Activated B cell treated with CpG ODN at 0.5 μM for 24 hours (primary cell): Measurements from ENCODE around the gene RBM39. TPM values are rescaled to one million over a fixed set of nuclear protein-coding genes. Genes with fewer than 3 reads are reported as not detected.

ENCODE experiments used
- ATAC-seq: fragments of 200-7000 bp; cut with Tn5 transposase; one replicate; pipeline ENCODE4 v1.10.0; 2021; ENCODE audit warnings: low read depth, mild to moderate bottlenecking, moderate library complexity
- CTCF ChIA-PET: fragments of 350-600 bp; sonication (Branson Sonifier 250); formaldehyde crosslinking; loops from one replicate; lab custom pipeline; 2021; ENCODE audit warnings: antibody characterized with exemption; lab: Charles Lee
- POLR2A ChIA-PET: fragments of 350-600 bp; sonication (Branson Sonifier 250); formaldehyde crosslinking; loops from one replicate; lab custom pipeline; 2021; ENCODE audit warnings: antibody characterized with exemption; lab: Charles Lee
- DNase-seq: peaks from one replicate; pipeline ENCODE4 v3.0.0; 2022
- H3K27ac Mint-ChIP-seq: one replicate; pipeline ENCODE4 v1.8.0; 2020; ENCODE audit warnings: mixed read lengths
- H3K27me3 Mint-ChIP-seq: one replicate; pipeline ENCODE4 v1.8.0; 2021; ENCODE audit warnings: mixed read lengths
- H3K36me3 Mint-ChIP-seq: one replicate; pipeline ENCODE4 v1.8.0; 2021; ENCODE audit warnings: low read depth, mixed read lengths
- H3K4me1 Mint-ChIP-seq: one replicate; pipeline ENCODE4 v1.8.0; 2021; ENCODE audit warnings: mixed read lengths
- H3K4me3 Mint-ChIP-seq: one replicate; pipeline ENCODE4 v1.8.0; 2020; ENCODE audit warnings: mild to moderate bottlenecking, mixed read lengths
- H3K9me3 Mint-ChIP-seq: one replicate; pipeline ENCODE4 v1.8.0; 2020; ENCODE audit warnings: mixed read lengths
- intact Hi-C: fragments of 100-400 bp; cut with micrococcal nuclease; formaldehyde crosslinking; loops from one replicate; pipeline ENCODE4 v1.15.1; 2024
- total RNA-seq: library from RNA; stranded (reverse); gene quantifications from 2 replicates; pipeline ENCODE4 v1.2.3, GENCODE V29; 2022
- TF ChIP-seq, protein P1 (sequence below): fragments of 200-600 bp; IDR thresholded peaks from one replicate; pipeline ENCODE4 v1.8.0; 2022; ENCODE audit warnings: antibody characterized with exemption, mild to moderate bottlenecking

The RBM39 gene
- total RNA-seq, 1 donor from 2014 or later, result 483 TPM

- TF ChIP-seq, protein P1, sequence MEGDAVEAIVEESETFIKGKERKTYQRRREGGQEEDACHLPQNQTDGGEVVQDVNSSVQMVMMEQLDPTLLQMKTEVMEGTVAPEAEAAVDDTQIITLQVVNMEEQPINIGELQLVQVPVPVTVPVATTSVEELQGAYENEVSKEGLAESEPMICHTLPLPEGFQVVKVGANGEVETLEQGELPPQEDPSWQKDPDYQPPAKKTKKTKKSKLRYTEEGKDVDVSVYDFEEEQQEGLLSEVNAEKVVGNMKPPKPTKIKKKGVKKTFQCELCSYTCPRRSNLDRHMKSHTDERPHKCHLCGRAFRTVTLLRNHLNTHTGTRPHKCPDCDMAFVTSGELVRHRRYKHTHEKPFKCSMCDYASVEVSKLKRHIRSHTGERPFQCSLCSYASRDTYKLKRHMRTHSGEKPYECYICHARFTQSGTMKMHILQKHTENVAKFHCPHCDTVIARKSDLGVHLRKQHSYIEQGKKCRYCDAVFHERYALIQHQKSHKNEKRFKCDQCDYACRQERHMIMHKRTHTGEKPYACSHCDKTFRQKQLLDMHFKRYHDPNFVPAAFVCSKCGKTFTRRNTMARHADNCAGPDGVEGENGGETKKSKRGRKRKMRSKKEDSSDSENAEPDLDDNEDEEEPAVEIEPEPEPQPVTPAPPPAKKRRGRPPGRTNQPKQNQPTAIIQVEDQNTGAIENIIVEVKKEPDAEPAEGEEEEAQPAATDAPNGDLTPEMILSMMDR, result no peak
- POLR2A ChIA-PET, result interaction anchor here (1.2 to 5.4 kb wide), 2 partner anchors 11 to 20 kb away, joined by 3 to 44 read pairs; partner anchors contain the start of gene RBM39
- no peak for DNase-seq
- no peak overlapping the region for H3K27ac Mint-ChIP-seq
- no peaks in the 10 kb centered on the region for H3K27me3 Mint-ChIP-seq
- H3K9me3 Mint-ChIP-seq, result no peaks in the 10 kb centered on the region
- peaks cover 35% of the 10 kb centered on the region for H3K4me1 Mint-ChIP-seq
- ATAC-seq, result no peak
- no peak overlapping the region for H3K4me3 Mint-ChIP-seq
- intact Hi-C loops, result loop anchor here (1.0 kb wide), 1 partner anchor 8 kb away; no protein-coding TSS in a partner anchor
- CTCF ChIA-PET, result interaction anchor here (1.0 to 1.3 kb wide), 2 partner anchors 11 to 30 kb away, joined by 3 to 5 read pairs; partner anchors contain the start of gene RBM39
- peaks cover 88% of the 10 kb centered on the region for H3K36me3 Mint-ChIP-seq
These were observed 10.6 kb downstream of the RBM39 start for GRCh38 chr20:35731469-35731788.

DNA sequence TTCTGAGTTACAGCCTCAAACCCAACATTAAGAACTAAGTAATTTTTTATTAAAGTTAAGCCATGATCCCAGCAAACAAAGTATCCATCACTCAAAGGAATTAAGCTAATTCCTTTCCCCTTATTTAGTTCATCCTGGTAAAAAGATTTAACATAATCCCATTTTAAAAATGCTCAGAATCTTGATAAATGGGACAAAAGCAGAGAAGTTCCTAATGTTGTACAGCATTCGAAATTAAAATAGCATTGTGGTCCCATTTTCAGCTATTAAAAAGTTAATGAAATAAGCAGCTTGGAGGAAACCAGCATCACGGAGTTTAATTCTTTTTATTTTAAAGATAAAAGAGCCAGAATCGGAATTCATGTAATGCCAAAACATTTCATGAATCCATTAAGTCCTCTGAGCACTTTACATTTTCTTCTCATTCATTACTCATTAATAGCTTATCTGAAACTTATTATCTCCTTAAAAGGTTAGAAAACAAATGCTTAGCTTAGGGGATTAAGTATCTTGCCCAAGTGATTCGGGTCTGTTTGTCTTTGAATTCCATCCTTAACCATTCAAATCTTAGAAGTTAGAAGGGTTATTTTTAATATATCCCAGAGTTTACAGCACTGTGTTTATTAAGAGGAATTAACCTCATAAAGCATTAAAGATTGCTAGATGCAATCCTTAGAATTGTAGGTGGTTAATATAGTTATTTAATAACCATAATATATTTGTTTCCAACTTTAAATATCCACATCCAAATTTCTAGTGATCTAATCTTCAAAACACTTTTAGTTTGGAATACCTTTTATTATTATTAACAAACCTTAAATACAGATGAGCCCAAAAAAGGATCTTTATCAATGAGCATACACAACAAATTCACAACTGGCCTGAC is 11.2 kb downstream of the RBM39 start:
- Mint-ChIP-seq H3K27me3 (no peaks in the 10 kb centered on the region), H3K27ac (no peak overlapping the region), H3K9me3 (no peaks in the 10 kb centered on the region), H3K4me1 (peaks cover 31% of the 10 kb centered on the region), H3K4me3 (no peak overlapping the region), H3K36me3 (peaks cover 87% of the 10 kb centered on the region)
- CTCF ChIA-PET, result interaction anchor here (1.0 to 1.3 kb wide), 2 partner anchors 11 to 29 kb away, joined by 3 to 5 read pairs; partner anchors contain the start of gene RBM39
- TF ChIP-seq, protein P1, result no peak
- POLR2A ChIA-PET, result interaction anchor here (0.8 to 5.4 kb wide), 3 partner anchors 11 to 31 kb away, joined by 3 to 44 read pairs (median 4); partner anchors contain the start of genes NFS1, RBM39 and ROMO1
- DNase-seq (no peak), ATAC-seq (no peak)
- intact Hi-C loops, result loop anchor here (1.0 kb wide), 1 partner anchor 8 kb away; no protein-coding TSS in a partner anchor

DNA sequence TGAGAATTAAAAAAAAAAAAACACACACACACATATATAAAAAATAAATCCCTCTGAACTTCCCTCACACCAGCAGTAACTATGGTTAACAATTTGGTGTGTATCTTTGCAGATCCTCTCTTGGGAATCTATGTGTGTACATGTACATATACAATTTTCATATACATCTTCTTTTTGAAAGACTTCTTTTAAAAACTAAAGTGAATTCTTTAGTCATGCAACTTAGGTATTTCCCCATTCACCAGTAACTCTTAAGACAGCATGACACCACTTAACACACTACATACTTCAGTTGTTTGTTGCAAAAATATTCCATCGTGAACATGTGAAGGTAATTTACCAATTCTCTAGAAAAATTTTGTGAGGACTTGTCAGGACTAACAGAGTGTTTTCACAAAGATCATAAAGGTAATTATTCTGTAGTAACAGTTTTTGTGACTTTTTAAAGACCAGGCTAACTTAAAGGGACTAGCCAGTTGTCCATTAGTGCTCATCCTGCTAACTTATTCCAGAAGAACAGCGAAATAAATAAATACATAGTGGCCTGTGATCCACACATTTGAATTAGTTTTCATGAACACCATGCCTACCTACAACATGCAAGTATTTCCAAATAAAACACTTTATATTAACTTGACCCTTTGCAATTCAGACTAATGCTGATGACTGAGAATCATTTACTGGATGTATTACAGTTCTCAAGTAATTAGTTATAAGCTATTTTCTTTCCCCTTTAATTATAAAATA is 12.1 kb downstream of the RBM39 start:
- TF ChIP-seq, protein P1, result no peak
- peaks cover 25% of the 10 kb centered on the region for H3K4me1 Mint-ChIP-seq
- H3K9me3 Mint-ChIP-seq, result no peaks in the 10 kb centered on the region
- POLR2A ChIA-PET, result interaction anchor here (0.6 to 5.4 kb wide), 7 partner anchors 10 to 195 kb away, joined by 3 to 44 read pairs (median 3); partner anchors contain the start of genes NFS1, PHF20, RBM39 and ROMO1
- no peak overlapping the region for H3K27ac Mint-ChIP-seq
- DNase-seq (no peak), ATAC-seq (no peak)
- intact Hi-C loops, result loop anchor here (2.0 kb wide), 1 partner anchor 15 kb away; no protein-coding TSS in a partner anchor
- CTCF ChIA-PET, result interaction anchor here (1.0 kb wide), 1 partner anchor 28 kb away, joined by 3 read pairs; no protein-coding TSS in a partner anchor
- H3K27me3 Mint-ChIP-seq, result no peaks in the 10 kb centered on the region
- H3K4me3 Mint-ChIP-seq, result no peak overlapping the region
- peaks cover 89% of the 10 kb centered on the region for H3K36me3 Mint-ChIP-seq

DNA sequence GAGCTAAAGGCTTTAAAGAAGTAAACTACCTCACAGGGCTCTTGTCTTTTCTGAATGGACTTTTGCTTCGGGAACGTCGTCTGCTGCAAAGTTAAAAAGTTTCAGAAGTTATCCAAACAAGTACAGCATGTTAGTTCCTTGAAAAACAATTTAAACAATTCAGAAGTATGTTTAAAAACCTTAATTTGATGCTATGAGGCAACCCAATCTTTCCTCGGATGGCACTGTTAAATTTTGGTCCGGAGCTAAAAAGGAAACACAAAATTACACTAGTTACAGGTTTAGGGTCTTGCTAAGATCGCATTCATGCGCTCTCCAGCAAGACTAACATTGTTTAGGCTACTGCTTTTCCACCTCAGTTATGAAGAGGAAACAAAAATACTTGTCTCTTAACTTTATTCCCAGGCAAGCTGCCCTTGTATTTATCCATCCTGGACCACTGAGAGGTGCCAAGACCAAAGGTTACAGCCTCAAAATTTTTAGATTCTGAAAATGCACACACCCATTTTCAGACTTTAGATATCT is 12.7 kb downstream of the RBM39 start:
- TF ChIP-seq, protein P1, result no peak
- no peak for DNase-seq
- Mint-ChIP-seq H3K9me3 (no peaks in the 10 kb centered on the region), H3K27ac (no peak overlapping the region), H3K27me3 (no peaks in the 10 kb centered on the region), H3K4me3 (no peak overlapping the region), H3K36me3 (peaks cover 89% of the 10 kb centered on the region), H3K4me1 (peaks cover 20% of the 10 kb centered on the region)
- ChIA-PET POLR2A (interaction anchor here (0.6 to 5.4 kb wide), 7 partner anchors 9 to 194 kb away, joined by 3 to 44 read pairs (median 3); partner anchors contain the start of genes PHF20 and RBM39), CTCF (no interaction called here)
- no peak for ATAC-seq
- intact Hi-C loops, result loop anchor here (2.0 kb wide), 1 partner anchor 15 kb away; no protein-coding TSS in a partner anchor
